Stimulated activated CD4-positive, alpha-beta T cell treated with anti-CD3 and anti-CD28 coated beads, Interleukin-2, amount 100 ng/mL, for 4 hours (primary cell): ENCODE measurements around the gene CLEC16A.

ENCODE experiments used
- DNase-seq: peaks from one replicate; pipeline ENCODE4 v3.0.0-alpha.2; 2020; ENCODE audit warnings: low read depth

Gene CLEC16A

DNA sequence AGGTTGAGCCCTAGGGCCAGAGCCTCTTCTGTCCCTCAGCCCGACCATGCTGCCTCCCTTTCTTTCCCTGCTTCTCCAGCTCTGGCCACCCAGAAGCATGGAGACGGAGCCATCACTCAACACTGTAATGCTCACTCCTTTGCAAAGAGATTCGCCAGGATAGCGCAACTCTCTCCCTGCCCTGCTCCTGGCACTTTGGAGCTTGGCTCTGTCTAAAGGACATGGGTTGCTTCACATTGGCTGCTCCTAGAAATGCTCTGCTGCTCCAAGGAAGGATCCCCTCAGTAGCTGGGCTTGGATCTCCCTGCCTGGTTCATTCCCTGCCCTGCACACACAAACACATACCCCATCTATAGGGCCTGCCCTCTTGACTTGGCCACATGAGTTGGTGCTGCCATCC is 76.0 kb downstream of the CLEC16A start:
- no peak for DNase-seq

DNA sequence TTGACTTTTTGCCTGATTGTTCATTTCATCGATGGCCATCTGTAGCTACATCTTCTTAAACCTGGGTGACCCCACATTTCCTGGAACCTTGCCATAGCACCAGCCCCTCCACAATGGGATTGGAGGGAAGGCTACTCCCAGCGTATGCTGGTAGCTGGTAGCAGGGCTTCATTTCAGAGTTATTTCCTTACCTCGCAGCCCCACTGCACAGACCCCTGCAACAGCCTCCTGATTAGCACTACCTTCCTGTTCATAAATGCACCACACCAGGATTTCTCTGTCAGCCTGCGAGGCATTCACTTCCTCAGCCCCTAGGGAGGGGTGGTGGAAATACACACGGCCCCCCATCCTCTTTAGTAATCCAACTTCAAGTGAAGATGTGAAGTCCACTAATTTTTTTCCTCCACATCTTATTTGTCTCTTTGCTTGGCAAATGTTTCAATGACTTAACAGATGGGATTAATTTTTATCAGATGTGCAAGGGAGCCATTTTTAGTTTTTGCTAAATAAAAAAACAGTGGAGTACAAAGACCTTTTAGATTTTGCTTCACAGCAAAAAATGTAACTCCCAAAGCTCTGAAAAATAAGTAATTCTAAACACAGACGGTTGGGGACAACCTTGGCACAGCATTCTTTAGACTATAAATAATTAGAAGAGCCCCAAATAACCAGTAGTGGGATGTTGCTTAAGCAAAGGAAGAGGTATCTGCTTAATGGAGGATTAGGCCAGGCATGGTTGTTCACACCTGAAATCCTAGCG is 76.6 kb downstream of the CLEC16A start:
- DNase-seq: no peak

DNA sequence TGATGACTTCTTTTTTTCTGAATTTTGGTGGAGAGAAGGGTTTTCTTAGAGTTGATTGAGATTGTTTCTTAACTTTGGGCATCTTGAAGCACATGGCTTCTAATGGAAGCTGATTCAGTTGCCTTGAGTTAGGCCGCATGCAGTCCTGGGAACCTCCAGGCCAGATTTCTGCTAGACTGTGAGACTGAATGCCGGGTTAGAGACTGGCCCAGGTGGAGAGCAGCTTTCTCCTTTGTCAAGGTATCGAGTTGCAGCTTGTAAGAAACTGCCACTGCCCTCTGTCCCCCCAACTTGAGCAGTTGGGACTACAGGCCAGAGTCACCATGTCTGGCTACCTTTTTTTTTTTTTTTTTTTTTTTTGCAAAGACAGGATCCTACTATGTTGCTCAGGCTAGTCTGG is 77.6 kb downstream of the CLEC16A start:
- DNase-seq: no peak

DNA sequence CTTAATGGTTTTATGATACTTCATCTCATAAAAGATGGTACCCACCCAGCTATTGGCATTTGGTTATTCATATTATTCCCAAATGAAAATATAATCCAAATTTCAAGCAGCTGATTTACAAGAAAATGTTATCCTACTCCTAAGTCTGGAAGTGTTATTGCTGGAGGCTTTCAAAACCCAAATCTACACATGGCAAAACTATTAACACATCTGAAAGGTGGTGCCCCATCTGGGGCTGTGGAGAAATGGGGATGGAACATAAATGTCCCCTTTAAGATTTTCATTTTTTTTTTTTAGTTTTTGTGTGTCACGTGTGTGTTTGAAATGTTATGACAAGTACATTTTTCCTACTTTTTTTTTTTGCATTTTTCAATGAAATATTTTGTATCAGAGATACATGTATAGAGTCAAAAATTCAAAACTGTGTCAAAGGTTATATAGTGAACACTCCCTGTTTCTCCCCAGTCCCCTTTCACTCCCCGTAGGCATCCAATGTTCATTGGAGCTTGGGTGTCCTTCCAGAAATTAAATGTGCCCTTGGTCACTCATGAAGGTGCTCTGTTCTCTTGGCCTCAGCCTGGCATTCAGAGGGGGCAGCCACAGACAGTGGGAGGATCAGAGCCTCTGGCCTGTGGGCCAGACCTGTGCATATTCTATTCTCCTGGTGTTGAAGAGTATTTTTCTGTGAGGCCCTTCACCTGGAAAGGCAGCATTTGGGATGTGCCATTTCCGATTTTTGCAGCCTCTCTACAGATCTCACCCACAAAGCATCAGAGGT is 79.1 kb downstream of the CLEC16A start:
- no peak for DNase-seq

DNA sequence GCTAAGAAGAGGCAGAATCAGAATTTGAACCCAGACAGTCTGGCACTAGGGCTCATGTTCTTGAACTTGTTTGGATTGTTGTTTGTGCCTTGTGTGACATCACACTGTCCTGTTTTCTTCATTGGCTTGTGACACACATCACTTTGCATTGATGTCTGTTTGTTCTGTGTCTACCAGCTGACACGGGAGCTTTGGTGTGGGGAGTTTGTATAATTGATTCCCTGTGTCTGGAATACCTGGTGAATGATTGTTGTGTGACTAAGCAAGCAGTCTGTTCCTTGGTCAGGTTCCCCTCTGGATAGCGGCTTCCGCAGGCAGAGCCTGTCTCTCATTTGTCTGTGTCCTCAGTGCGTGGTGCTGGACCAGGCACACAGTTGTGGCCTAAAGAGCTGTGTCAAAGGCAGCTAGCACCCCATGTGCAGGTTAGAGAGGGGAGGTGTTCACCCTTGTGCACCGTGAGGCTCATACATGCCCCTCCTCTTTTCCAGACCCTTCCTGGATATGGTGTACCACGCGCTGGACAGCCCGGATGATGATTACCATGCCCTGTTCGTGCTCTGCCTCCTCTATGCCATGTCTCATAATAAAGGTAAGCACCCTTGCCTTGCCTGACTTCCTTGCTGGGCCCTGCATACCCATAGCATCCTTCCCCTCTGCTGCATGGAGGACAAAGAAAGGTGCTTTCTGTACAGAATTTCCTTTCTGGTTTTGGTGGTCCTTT is 80.1 kb downstream of the CLEC16A start:
- no peak for DNase-seq

DNA sequence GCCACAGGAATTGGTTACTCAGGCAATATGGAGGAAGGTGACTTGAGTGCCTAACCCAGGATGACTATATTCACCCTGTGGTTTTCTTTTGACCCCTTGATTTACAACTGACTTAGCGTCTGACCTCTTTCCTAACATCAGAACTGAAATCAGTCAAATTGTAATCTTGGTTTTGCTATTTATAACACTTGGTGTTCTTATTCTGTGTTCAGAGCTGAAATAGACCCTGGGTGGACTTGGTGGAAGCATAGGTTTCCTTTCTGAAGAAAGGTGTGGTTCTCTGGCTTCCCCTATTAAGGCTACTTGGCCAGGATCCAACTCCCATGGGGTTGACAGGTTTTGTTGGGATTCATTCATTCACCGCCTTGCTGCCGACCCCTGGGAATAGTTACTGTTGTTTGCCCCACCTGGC is 80.8 kb downstream of the CLEC16A start:
- no peak for DNase-seq

DNA sequence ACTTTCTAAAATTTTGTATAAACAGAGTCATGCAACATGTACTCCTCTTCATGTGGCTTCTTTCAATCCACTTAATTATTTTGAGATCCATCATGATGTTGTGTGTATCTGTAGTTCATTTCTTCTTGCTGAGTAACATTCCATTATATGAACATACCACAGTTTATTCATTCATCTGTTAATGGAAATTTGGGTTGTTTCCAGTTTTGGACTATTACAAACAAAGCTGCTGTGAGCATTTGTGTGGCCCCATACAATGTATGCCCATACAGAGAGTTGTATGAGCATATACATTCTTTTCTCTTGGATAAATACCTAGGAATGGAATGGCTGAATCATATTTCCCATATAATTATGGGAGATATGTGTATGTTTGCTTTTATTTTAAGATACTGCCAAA is 85.6 kb downstream of the CLEC16A start:
- DNase-seq: no peak

DNA sequence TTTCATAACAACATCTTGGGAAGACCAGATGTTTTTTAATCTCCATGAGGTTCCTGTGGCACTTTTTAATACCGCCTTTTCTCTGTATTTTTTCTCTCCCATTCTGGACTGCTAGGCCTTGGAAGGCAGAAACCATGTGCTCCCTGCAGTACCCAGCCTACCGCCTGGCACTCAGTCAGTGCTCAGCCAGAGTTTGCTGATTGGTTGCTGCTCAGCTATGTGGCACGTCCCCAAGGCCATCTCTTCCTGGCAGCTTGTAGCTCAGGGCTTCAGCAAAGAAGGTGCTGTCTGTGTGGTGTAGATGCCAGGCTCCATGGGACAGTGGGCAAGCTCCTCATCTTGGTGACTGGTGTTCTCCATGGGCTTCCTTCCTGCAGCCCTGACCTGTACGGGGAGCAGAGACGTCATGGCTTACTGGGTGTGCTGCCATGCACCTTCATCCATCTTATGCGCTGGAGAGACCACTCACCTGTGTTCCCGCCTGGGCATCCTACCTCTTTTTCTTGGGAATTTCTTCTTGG is 86.7 kb downstream of the CLEC16A start:
- DNase-seq: no peak

DNA sequence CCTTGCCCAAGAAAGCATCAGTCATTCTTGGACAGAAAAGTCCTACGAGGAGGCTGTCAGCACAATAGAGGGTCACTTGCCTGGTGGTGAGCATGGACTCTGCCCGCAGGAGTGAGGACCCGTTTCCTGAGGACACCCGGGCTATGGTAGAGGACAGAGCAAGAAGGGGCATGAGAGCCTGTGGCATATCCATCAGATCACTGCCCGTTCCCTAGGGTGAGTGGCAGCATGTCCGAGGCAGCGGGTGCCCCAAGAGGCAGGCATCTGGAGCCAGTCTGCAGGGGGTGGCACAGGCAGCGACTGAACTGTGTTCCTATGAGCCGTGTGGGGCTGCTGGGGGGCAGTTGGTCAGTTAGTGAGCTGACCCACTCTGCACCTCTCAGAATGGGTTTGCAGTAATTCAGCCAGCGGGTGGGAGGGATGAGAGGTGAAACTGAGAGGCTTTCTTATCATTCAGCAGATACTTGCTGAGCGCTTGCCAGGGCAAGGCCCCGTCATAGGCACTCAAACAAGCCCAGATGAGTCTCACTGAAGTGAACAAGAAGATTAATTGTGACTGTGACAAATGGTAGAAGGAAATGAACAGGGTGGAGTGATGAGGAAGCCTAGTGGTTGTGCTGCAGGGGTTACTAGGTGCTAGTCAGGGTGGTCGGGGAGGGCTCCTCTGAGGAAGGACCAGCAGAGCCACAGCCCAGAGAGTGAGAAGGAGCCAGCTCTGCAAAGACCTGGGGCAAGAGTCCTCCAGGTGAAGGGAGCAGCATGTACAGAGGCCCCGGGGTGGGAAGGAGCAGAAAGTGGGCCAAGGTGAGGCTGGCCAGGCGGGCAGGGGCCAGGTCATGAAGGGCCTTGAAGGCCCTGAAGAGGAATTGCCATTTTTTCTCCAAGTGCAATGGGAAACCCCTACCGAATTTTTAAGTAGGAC is 87.9 kb downstream of the CLEC16A start:
- DNase-seq: no peak

DNA sequence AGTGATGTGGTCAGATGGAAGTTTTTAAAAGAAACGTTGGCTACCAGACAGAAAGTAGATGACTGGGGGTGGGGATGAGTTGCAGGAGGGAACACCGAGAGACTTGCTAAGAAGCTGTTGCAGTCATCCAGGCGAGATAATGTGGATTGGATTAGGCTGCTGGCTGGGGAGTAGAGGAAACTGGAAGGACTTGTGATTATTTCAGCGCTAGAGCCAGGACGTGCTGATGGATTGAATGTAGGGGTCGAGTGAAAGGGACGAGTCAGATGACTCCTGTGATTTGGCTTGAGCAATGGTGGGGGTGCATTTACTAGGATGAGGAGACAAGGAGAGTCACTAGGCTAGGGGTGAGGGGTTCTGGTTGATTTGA is 88.5 kb downstream of the CLEC16A start:
- no peak for DNase-seq

DNA sequence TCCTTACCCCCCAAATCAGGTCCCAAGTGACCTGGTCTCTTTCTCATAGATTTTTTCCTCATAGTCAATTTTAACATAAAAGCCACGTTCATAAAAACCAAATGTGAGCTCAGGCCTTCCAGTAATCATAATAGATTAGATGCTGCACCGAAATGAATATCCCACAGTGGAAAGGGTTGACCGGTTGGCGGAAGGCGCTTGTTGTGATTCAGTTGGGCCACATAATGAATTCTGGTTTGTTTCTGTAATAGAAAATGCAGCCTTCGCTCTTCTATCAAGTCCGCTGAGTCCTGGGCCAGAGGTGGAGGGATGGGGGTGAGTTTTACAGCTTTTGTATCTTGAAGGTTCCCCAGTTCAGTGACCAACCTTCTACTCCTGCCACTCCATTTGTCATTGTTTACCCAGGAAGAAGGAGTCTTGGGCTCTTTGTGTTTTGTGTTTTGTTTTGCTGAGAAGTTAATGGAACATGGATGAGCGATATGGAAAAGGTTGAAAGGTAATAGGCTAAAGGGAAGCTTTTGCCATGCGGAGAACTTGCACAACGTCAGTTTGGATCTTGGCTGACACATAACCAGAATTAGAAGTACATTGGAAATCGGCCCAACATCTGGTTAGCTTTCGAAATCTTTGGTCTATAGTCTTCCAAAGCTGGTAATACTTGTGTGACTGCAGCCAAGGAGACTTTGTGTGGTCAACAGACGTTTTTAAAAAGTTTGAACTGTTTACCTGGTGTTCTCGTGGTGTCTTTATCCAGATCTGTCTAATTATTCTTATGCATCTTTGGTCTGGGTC is 89.5 kb downstream of the CLEC16A start:
- no peak for DNase-seq

DNA sequence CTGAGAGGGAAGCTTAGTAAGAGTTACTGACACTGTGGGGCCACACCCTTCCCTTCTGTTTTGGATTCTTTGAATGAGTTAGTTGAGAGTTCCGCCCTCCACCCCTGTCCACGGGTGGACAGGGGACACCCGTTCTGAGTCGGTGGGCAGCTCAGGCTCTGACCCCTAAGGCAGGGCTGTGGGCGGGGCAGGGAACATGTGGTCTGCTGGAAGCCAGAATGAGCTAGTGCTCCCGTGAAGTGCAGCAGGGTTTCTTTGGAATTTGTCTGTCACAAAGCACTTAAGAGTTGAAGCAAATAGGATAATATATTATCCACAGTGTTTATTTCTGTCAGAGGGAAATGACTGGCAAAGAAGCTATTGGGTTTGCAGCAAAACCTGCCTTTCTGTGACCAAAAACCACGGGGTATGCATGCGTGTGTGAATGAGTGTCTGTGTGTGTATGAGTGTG is 90.1 kb downstream of the CLEC16A start:
- no peak for DNase-seq

DNA sequence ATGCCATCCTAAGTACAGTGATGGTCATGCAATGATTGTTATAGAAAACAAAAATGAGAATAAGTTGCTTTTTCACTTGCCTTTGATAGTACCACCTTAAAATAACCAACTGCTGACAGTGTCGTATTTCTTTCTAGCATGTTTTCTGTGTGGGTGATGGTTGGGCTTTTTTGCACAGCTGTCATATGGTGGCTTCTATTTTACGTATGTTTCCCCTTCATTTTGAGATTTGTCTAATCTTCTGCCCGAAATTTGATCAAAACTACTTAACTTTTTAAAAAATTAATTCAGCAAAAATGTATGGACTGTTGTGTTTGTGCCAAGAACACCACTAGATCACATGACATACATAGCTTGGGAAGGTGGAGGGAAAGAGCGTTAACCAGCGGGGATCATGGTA is 90.7 kb downstream of the CLEC16A start:
- DNase-seq: no peak

DNA sequence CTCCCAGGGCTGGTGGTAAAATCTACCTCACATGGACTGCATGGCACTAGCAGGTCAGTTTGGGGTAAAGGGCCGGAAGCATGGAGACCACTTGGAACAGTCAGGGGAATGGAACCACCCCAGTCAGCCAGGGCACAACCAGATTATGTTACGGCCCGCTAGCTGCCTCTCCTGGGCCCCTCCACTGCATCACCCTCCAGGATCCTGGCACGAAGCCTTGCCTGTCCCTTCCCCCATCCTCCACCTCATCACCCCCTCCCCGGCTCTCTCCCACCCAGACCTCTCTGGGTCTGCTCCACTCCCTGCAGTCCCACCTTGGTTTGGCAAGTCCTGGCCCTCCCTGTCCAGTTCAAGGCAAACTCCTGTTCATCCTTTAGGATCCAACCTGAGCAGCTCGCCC is 91.7 kb downstream of the CLEC16A start:
- DNase-seq: no peak

DNA sequence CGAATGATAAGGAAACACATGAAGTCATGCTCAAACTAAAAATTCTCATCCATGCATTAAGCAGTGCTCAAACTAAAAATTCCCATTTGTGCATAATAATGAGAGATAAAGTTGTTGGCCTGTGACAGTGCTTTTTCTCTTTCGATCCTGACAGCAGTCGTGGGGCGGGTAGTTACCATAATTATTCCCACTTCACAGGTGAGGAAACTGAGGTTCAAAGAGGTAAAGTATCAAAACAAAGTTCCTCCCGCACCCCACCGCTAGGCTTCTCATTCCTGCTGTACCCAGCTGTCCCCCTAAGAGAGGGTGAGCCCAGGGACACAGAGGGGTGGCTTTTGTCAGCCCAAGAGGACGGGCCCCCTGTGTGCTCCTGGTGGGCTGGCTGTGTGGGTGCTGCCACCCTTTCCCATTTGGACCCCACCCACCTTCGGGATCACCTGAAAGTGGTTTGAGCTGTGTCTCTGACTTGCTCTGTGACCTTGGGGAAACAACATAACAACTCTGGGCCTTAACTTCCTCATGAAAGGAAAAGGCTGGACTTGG is 92.6 kb downstream of the CLEC16A start:
- DNase-seq: no peak

DNA sequence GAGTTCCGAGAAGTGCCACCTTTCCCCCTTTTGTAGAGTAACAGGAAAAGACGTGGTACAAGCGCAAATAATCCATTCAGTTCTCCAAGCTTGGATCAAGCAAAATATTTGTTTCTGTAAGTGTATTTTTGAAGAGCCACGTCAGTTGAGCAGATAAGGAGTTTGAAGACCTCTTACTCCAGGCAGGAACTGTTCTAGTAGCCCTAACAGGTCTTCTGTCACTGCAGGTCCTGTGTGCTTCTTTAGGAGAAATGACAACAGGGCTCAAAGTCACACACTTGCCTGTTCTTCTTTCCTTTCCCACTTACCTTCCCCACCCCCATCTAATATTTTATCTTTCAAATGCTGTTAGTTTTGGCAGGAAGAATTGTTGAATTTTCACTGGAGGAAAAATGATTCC is 93.9 kb downstream of the CLEC16A start:
- no peak for DNase-seq

DNA sequence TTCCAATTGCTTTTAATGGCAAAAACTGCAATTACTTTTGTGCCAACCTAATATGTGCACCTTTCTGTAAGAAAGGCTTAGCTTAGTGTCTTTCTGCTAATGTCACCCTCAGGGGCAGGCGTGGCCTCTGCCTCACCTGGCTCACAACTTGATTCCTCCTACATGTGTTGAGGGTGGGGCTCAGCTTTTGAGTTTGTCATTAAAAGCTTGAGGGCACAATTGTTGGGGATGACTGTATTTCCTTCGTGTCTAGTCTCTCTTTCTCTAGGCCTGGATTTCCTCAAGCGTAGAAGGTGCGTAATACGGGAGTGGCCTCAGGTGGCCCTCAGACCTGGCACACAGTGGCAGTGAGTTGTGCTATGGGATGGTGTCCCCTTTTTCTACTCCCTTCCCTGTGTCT is 94.4 kb downstream of the CLEC16A start:
- DNase-seq: no peak

DNA sequence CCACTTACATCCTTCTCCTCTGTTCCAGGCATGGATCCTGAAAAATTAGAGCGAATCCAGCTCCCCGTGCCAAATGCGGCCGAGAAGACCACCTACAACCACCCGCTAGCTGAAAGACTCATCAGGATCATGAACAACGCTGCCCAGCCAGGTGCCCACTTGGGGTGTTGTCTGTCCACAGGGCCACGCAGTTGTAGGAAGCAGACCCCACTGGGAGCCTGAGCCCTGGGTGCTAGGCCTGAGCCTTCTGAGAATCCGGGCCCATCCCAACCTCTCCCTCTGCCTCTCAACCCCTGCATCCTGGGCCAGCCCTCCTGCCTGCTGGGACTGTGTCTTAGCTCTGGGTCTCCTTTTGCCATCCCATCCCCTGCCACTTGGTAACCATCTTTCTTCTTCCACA is 95.4 kb downstream of the CLEC16A start:
- DNase-seq: no peak

DNA sequence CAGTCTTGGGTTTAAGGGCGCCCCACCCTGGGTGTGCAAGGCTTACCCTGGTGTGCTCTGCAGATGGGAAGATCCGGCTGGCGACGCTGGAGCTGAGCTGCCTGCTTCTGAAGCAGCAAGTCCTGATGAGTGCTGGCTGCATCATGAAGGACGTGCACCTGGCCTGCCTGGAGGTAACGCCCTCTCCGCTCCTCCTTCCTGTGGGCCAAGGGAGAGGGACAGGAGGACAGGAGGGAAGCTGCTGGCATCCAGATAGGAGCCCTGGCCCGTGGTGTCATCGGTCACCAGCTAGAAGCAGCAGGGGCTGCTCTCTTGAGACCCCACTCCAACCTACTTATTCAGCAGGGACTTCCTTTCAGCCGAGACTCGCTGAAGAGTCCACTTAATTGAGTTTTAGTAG is 97.8 kb downstream of the CLEC16A start:
- no peak for DNase-seq

DNA sequence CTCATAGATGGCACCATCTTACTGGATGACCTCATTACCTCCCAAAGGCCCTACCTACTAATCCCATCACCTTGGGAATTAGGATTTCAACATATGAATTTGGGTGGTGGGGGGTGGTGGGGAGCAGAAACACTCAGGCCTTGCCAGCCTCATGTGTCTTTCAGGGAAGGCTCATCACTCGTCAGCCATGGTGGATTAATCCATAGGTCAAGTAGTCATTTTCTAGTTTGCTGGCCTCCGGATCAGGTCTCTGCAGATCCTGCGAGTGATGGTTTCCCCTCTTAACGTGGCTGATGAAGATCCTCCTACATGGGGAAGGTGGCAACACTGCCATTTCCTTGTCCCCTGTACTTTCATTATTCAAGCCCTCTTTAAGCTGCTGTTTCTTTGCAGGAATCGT is 101.1 kb downstream of the CLEC16A start:
- no peak for DNase-seq

DNA sequence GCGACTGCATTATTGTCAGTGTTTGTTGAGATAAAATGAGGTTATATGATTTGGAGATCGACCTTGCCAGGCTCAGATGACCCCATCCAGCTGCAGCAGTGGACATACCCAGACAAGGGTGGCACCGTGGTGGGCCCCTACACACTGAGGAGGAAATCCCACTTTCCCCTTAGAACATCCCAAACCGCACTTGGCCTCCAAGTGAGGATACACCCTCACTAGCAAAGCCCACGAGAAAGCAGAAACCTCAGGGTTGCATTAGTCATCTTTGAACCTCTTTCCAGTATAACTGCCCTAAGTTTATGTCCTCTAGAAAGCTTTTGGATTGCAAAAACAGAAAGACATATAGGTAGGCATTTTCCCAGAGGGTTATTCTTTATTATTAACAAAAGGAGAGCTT is 101.5 kb downstream of the CLEC16A start:
- no peak for DNase-seq
